OCI-M2 (cell line): ENCODE measurements around the gene SH2B2.
"Not testable (repeated sequence)": the region's sequence is repeated elsewhere in the genome, so short reads cannot be mapped to it uniquely, and the experiment has no call there.

Source experiments
- DNase-seq: peaks from one replicate; lab custom pipeline; 2025; ENCODE audit not compliant: unreplicated experiment; lab: John Stamatoyannopoulos, UW

SH2B2 gene

DNA sequence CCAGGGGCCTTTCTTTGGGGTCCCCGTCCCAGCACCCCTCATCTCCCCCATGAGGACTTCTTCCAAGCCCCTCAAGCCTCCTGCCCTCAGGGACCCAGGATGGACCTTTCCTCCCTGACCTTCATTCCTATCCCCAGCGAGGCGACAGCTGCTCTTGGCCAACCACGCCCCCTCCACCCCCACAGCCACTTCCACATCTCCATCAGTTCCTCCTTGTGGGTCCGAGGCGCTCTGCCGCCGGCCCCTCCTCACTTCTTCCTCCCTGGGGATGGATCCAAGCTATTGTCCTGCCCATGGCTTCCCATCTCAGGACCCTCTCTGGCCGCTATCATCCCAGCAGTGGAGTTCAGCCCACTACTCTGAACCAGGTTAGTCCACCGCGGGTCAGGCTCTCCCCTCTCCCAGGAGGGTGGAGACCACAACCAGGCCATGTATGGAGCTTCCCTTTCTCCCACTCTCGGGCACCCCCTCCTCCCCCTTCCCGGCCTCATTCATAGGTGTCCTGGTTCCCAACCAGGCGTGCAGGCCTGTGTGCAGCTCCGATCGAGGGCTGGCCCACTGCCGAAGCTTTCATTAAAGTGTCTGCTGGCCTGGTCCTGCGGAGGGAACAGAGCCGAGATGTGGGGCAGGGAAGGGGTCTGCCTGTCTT is 1.7 kb upstream of the SH2B2 start:
- no peak for DNase-seq

DNA sequence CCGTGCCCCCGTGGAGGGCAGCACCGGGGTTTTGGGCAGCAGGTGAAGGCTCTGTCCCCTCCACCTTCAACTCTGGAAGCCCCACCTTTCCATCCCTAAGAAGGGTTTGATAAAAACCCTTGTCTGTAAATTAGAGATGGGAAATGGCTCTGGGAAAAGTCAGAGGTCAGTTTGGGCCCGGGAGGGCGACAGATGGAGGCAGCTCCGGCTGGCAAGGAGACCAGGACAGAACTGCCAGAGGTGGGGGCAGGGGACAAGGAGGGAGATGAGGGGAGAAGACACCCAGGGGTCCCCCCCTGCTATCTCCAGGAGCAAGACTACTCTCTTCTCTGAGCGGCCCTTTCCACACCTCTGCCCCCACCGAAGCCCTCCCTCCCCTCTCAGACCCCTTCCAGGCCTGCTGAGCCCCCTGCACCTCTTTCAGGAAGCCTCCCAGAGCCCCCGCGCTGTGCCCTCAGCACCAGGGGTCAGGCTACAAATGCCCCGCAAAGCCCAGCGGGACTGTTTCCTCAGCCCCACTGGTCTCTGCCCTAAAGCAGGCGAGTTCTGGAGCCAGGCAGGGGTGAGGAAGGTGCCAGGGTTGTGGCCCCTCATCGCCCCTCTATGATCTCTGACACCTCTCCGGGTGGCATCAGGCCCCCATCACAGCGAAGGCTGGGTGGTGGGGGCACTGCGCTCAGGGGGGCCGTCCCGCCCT is 980 bp upstream of the SH2B2 start:
- DNase-seq, result no peak

DNA sequence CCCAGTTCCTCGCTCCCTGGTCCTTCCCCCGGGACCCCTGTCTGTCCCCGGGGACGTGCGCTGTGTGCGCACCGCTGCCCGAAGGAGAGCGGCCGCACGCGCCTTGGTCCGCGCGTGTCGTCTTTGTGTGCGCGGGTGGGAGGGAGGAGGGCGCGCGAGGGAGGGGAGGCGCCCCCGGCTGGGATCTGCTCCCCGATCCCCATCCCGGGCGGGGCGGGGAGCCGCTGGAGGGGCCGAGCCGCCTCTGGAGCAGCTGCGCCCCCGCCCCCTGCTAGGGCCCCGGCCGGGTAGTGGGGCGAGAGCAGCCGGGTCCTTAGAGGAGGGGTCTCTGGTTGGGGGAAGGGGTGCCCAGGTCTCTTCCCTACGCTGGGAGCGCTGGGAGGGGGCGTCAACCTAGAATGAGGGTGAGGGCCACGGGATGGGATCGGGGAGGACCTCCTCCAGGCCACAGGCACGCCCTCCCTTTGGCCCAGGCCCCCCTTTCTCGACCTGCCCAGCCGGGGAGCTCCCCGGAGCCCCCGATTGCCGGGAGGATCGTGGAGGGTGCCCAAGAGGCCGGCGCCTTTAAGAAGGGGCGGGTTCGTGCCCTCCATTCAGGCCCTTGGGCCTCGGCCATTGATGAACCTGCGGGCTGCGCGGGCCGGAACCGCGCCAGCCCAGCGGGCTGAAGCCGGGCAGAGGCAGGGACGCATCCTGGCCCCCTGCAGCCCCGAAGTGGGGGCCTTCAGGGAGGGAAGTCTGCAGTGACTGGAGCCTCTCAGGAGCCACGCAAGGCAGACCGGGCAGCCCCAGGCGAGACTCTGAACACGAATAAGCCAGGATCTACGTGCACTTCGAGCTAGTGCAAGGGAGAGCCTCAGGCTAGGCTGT is 678 bp downstream of the SH2B2 start:
- no peak for DNase-seq

DNA sequence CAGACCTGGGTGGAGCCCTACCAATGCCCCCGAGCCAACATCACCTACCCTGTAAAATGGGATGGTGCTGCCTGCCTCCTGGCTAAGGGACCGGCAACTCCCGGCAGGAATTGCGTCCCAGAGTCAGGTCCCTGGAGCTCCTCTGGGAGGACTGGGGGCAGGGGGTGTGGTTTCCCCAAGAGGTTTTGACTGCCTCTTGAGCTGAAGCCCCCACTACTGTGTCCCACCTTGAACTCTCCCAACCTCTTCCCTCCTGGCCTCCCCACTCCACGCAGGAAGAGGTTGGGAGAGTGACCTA is 1.3 kb downstream of the SH2B2 start:
- DNase-seq, result no peak

DNA sequence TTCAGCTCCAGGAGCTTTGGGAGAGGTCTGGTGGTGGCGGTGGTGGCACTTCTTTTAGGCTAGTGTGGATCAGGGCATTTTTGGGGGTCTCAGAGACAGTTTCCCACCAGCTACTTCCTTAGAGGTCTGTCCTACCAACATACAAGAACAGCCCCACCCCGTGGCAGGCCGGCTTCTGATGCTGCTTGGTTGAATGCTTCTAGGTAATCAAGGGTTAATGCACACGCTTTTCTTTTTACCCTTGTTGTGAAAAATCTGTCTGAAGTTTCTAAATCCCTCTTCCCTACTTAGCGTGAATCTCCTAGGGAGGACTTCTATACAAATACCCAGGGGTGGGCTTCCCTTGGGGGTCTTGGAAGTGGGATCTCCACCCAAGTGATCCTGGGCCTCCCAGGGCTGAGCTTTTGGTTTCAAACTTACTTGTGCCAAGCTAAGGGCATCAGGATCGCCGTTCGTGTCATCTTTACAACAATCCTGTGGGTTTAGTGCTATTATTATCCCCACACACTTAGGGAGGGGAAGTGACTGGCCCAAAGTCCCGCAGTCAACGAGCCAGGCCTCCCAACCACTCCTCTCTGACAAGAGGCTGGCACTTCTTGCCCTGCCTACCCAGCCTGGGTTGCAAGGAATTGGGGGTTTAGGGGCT is 1.7 kb downstream of the SH2B2 start:
- DNase-seq, result no peak

DNA sequence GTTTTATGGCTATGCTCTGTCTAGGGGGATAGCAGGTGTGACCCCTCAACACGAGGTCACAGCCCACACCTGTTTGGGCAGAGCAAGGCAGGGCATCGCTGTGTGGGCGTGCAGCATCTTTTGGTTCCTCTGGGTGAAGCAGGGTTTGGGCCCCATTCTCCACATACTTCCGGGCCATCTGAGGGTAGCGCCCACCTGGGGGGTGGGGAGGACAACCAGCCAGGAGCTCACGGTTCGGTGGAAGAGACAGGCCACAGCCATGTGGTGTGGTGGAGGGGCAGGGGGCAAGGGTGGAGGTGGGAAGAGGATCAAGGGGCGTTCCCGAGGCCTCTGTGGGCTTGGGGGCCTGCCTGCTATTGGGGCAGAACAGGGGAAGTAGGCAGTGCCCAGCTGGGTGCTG is 2.4 kb downstream of the SH2B2 start:
- DNase-seq, result no peak

DNA sequence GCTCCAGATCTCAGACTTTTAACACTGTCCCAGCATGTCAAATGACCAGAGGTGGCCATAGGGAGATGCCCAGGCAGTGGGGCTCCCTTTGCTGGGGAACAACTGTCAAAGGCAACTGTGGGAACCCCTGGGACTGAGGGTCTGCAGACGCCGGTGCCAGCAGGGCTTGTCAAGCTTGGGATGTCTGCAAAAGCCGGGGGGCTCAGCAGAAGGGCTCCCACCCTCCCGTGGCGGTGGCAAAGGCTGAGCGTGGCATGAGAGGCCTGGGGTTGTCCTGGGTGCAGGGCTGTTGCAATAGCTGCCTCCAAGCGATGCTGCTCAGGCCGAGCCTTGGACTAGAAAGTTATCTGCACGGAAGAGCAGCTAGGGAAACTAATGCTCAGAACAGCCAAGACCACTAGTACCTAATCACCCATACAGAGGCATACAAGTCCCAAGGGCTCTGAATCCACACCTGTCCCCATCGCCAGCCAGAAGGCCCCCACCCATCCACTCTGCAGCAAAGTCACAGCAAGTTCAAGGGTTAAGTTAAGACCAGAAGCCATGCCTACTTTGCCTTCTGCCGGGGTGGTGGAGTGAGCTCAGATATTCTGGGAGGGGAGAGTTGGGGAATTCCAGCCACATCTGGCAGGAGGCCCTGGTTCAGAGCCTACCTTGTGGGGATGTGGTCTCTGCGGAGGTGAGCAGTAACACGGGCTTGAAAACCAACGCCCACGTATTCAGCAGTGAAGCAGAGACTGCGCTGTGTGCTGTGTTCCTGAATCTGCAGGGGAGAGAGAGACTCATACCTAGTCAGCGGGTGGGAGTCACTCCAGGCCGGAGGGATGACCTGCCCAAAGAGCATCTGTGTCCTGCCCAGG is 4.6 kb downstream of the SH2B2 start:
- DNase-seq, result no peak

DNA sequence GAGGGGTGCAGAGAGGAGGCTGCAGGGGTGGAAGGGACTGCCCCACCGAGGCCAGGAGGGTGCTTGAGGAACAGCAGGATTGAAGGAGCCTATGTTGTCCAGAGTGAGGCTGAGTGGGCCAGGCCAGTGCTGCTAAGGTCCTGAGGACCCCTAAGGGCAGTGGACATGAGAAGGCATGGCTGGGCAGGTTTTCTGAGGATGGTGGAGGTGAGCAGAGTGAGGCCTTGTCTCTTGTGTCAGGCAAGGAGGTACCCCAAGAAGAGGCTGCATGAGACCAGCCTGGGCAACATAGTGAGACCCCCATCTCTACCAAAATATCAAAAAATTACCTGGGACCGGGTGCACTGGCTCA is 5.2 kb downstream of the SH2B2 start:
- DNase-seq, result no peak

DNA sequence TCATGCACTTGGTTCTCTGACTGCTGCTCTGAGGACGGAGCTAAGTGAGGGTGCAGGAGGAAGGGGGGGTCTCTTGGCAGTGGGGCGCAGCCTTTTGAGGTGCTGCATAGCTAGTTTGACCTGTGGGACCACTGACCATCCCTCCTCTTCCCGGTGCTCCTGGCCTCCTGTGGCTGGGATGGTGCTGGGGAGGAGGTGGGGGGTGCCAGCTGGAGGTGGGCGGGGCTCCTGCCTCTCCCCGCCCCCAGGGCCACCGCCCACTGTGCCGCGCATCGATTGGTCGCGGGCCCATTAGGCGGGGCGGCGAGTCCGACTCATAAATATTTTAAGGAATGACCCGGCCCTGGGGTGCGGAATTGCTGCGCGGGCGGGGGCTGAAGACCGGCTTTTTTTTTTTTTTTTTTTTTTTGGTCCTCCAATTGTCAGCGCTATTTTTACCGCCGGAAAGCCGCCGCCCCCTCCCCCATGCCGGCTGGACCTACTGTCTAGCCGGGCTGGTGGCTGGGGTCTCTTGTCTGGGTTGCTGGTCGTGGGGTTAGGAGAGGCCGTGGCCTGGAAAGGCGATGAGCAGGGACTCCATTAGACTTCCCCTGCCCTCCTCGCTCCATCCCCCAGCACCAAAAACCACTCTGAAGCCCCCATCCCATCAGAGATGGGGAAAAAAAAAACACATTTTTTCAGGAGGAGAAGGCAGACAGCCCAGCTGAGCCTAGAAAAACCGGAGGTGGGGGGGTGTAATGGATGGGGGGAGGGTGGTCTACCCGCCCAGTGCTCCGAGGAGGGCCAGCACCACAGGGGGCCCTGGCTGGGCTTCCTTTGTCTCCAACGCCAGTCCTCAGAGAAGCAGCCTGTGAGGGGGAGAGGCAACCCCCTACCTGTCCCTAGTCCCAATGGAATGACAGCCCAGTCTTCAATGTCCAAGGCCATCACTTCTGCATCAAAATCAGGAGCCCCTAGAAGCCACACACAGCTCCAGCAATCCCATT is 6.4 kb downstream of the SH2B2 start:
- no peak for DNase-seq

DNA sequence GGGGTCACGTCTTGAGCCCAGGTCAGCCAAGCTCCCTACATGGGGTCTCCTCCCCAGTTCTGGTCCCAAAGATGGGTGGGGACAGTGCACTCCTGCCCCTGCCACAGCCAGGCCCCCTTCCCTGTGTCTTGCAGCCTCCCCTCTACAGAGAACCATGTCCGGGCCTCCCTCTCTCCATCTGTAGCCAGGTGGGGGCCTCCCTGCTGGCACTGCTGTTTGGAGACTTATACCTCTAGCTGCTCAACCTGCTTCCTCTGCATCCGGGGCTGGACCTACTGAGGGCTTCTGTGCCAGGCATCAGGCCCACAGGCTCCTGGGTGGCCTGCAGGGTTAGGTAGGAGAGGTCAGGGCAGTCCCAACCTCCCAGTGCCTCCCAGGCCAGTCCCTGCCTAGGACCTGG is 7.9 kb downstream of the SH2B2 start:
- no peak for DNase-seq

DNA sequence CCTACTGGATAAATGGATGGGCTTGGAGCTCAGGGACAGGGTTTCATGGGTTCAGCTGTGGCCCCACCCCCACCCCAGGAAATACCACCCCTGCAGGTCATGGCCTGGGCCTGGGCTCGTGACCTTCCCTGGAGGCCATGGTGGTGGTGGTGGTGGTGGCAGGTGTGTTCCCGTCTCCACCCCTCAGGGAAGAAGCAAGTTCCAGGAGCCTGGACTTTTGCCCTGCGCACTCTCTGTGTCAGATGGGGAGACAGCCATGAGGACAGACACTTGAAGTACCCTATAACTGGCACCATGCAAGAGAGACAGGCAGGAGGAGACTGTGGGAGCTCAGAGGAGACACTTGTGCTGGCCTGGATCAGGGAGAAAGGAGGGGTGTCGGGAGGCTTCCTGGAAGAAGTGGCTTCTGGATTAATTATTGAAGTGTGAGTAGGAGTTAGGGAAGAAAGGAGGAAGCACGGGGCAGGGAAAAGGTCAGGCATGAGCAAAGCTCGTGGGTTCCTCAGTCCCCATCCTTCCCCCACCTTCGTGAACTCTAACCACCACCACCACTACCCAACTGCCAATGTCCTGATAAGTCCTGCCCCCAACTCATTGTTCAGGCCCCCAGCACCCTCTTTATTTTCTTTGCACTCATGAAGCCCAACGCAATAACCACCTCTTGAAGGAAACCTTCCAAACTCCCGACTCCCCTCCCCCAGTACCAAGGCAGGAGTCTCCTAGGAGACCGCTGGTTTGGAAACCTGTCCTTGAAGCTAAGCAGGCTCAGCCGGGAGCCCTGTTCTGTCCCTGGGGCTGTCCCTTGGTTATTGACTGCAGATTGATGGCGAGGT is 8.9 kb downstream of the SH2B2 start:
- DNase-seq, result no peak

DNA sequence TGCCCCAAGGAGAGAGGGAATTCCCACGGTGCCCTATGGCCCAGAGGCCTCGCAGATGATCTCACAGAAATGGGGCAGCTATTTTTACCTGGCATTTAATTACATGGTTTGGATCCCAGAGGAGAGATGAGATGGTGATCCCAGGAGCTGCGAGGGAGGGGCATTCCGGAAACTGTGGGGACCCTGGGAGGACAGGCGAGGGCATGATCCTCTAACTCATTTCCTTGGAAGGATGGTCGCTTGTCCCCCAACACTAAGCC is 9.4 kb downstream of the SH2B2 start:
- no peak for DNase-seq

DNA sequence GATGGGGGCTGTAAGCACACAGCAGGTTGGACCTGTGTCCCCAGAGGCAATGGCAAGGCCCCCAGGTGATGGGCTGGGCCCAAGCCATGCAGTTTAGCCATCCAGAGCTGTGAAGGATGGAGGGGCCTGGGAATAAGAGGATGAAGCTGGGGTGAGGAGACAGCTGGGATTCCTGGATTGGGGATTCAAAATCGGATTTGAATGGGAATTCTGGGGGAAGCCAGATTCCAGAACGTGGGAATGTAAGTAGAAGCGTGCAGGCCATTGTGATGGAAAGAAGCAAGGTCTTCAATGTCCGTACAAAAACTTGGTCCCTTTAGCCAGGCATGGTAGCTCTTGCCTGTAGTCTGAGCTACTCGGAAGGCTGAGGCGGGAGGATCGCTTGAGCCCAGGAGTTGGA is 9.8 kb downstream of the SH2B2 start:
- DNase-seq, result no peak

DNA sequence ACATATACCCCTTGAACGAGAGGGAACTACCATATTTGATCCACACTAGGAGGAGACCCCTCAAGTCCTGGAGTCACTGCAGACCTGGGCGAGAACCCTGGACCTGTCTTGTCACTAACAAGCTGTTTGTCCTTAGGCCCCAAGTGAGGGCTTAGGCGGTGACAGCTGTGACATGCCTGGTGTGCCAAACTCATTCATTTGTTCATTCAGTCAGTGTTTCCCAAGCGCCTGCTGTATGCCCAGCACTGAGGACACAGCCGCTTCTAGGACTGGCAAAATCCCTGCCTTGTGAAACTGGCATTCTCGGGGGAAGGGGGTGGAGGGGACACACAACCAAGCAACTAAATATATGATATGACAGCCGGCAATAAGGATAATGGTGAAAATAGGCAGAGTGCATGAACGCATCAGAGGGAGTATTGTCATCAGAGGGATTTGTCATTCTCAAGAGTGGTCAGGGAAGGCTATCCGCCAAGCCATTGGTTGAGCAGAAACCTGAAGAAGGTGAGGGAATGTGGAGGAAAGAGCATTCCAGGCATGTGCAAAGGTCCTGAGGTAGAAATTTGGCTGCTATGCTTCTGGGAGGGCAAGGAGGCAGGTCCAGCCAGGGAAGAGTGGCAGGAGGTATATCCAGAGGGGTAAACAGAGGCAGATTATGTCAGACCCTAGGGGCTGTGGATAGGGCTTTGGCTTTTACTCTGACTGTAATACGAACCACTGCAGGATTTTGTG is 11.0 kb downstream of the SH2B2 start:
- no peak for DNase-seq

DNA sequence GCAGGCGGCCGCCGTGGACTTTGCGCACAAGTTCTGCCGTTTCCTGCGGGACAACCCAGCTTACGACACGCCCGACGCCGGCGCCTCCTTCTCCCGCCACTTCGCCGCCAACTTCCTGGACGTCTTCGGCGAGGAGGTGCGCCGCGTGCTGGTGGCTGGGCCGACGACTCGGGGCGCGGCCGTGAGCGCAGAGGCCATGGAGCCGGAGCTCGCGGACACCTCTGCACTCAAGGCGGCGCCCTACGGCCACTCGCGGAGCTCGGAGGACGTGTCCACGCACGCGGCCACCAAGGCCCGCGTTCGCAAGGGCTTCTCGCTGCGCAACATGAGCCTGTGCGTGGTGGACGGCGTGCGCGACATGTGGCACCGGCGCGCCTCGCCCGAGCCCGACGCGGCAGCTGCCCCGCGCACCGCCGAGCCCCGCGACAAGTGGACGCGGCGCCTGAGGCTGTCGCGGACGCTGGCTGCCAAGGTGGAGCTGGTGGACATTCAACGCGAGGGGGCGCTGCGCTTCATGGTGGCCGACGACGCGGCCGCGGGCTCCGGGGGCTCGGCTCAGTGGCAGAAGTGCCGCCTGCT is 14.1 kb downstream of the SH2B2 start:
- DNase-seq, result no peak

DNA sequence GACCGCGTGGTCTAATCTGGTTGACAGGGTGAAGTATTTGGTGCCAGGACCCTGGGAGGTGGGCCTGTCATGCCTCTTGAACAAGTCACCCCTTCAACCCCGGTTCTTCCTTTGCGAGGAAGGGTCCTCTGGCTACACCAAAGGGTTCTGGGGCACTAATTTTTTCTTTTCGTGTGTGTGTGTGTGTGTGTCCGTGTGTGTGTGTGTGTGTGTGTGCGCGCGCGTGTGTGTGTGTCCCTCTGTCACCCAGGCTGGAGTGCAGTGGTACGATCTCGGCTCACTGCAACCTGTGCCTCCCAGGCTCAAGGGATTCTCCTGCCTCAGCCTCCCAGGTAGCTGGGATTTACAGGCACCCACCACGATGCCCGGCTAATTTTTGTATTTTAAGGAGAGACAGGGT is 14.7 kb downstream of the SH2B2 start:
- not testable (repeated sequence) for DNase-seq

DNA sequence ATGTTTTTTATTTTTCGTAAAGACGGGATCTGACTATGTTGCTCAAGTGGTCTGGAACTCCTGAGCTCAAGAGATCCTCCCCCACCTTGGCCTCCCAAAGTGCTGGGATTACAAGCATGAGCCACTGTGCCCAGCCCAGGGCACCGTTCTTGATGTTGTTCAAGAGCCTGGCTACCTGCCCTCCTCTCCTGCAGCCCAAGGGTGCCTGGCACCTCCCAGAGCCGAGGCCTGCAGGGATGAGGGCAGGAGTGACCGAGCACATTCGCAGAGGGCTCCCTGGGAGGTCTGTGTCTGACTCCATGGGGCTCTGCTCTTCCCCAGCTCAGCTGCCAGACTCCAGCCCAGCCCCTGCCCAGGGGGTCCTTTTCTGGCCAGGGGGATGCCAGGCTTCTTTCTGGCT is 15.4 kb downstream of the SH2B2 start:
- DNase-seq, result no peak
